Frontal cortex (tissue), 4 donors: ENCODE measurements around the gene RPS19BP1. TPM values are rescaled to one million over a fixed set of nuclear protein-coding genes. Genes with fewer than 3 reads are reported as not detected.
"Not testable (repeated sequence)": the region's sequence is repeated elsewhere in the genome, so short reads cannot be mapped to it uniquely, and the experiment has no call there.

Source experiments
- DNase-seq, 2 donors: peaks; one replicate each; pipeline ENCODE4 v3.0.0; 2012; ENCODE audit warnings: low spot score in 2 of 2
- FAIRE-seq: peaks from 2 replicates; lab custom pipeline; 2012; peaks lifted over from hg19 to GRCh38; lab: Jason Lieb, UNC
- total RNA-seq: library from RNA; depleted of rRNA; stranded (reverse); fragments of >200 nt; gene quantifications from one replicate; pipeline ENCODE4 v1.2.3, GENCODE V29; 2014
- donor health status: control.
- donor health status: control.
- donor health status: control.

Gene RPS19BP1
- total RNA-seq, 1 donor from 2014 or later: 19.6 TPM

GRCh38 chr22:39517470-39517869 is 15.1 kb downstream of the RPS19BP1 start:
- FAIRE-seq (no peak), DNase-seq (no peak)

DNA sequence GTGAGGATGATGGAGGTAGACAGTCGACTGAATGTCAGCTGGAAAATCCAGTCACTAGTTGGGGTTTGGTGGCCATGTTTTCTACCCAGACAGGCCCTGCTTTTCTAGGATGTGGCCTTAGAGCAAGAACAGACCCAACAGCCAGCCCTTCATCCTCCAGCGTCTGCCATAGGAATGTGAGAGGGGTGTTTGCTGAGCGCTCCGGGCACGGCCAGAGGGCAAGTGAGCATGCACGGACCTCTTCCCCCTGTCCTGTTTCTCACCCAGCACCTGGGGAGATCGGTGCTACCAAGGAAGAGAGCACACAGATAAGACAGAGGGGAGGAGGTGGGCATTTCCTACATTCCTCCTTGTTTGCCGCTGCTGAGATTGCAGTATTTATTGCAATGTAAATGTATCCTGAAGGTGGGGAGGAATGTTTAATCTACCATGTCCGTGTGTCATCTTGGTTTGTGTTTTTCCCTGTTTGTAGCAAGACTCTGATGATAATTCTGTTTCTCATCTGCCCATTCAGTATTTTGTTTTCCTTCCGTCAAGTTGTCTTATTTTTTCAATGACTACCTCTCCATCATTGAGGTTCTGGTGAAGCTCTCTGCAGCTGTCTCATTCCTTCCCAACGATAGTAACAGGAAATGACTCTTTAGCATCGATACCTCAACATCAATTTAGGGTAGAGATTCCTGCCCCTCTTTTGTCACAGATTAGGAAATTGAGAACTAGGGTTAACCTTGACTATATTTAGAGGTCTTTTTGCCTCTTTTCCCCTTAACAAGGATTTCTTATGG is 17.1 kb downstream of the RPS19BP1 start:
- no peak for DNase-seq
- FAIRE-seq: no peak

DNA sequence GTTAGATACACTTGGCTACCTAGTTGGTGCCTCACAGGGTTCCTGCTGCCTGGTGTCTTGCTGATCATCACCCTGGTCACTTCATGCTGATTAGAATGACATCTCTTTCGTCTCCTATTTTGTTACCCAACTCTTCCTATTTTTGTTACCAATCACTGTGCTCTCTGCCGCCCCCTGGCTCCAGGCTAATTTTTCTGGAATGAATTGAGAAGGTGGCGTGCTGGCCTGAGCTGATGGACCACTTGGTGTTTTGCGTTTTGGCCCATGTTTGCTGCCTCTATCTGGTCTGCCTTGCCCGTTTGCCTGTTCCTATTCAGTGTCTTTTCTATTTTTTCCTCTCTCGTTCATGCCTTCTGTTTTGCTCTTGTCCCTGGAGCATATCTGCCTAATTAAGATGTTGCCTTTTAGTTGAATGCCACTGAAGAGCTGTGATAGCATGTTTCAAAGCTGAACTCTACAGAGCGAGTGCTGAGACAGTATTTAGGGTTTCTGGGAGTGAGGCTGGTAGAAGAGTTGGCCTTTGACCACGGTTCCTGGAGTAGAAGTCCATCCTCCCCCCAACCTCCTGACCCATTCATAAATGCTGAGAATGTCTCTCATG is 18.1 kb downstream of the RPS19BP1 start:
- DNase-seq: no peak
- no peak for FAIRE-seq

- DNase-seq: no peak
- no peak for FAIRE-seq
Measured at GRCh38 chr22:39513791-39514190, 18.8 kb downstream of the RPS19BP1 start.

- DNase-seq (no peak), FAIRE-seq (no peak)
Measured at GRCh38 chr22:39512026-39512425, 20.5 kb downstream of the RPS19BP1 start.

- FAIRE-seq (no peak), DNase-seq (no peak)
Measured at GRCh38 chr22:39511226-39511625, 21.3 kb downstream of the RPS19BP1 start.

DNA sequence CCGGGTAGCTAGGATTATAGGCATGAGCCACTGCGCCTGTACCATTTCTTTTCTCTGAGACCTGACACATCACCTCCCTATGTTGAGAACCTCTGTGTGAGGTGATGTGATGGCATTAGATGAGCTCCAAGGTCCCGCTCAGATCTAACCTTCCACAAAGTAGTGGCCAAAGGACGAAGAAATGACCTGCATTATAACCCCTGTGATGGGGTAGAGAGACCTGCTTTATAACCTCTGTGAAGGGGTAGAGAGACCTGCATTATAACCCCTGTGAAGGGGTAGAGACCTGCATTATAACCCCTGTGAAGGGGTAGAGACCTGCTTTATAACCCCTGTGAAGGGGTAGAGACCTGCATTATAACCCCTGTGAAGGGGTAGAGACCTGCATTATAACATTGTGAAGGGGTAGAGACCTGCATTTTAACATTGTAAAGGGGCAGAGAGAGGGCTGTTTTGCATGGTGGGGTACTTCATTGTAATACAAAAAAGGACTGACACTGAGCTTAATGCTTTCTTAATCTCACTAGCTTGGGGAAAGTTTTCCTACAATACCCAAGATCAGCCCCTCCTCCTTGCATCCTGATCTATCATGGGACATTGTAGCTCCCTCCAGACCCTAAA is 21.9 kb downstream of the RPS19BP1 start:
- FAIRE-seq (no peak), DNase-seq (no peak)

GRCh38 chr22:39508393-39508792 is 24.2 kb downstream of the RPS19BP1 start:
- FAIRE-seq (no peak), DNase-seq (no peak)

DNA sequence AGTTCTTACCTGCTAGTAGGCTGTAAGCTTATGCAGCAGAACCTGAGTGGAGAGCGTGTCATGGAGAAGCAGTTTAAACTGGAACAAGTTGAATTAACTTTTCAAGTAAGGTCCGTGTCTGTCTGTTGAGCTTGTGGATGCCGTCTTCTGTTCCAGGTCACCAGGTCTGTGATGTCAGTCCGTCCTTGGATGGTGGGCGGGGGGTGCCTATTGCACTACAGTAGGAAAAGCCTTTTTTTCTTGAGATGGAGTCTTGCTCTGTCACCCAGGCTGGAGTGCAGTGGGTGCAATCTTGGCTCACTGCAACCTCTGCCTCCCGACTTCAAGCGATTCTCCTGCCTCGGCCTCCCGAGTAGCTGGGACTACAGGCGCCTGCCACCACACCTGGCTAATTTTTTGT is 25.5 kb downstream of the RPS19BP1 start:
- not testable (repeated sequence) for FAIRE-seq, DNase-seq

DNA sequence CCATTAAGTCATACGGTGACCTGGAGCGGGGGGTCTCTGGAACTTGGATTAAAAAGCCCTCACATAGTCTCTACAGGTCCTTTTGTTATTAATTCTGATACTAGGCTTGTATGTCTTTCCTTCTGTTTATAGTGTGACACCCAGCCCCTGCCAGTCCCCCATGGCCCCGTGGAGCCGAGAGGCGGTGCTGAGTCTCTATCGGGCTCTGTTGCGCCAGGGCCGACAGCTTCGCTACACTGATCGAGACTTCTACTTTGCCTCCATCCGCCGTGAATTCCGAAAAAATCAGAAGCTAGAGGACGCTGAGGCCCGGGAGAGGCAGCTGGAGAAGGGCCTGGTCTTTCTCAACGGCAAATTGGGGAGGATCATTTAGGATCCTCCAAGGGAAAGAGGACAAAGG is 28.5 kb downstream of the RPS19BP1 start:
- no peak for FAIRE-seq
- DNase-seq: no peak

DNA sequence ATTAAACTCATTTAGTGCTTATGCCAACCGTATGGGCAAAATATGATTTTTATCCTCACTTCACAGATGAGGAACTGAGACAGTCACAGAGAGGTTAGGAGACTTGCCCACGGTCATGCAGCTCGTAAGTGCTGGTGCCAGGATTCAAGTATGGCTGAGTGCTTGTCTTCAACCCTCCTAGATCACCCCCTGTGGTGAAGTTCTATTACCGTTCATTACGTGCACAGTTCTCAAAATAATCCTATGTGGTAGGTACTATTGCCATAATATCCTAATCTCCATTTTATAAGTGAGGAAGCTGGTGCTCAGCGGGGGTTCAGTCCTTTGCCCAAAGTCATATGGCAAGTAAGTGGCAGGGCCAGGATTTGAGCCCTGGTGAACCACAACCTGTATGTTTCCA is 28.9 kb downstream of the RPS19BP1 start:
- FAIRE-seq: no peak
- no peak for DNase-seq

- FAIRE-seq: no peak
- DNase-seq: no peak
Measured at GRCh38 chr22:39502789-39503409, 29.6 kb downstream of the RPS19BP1 start.

DNA sequence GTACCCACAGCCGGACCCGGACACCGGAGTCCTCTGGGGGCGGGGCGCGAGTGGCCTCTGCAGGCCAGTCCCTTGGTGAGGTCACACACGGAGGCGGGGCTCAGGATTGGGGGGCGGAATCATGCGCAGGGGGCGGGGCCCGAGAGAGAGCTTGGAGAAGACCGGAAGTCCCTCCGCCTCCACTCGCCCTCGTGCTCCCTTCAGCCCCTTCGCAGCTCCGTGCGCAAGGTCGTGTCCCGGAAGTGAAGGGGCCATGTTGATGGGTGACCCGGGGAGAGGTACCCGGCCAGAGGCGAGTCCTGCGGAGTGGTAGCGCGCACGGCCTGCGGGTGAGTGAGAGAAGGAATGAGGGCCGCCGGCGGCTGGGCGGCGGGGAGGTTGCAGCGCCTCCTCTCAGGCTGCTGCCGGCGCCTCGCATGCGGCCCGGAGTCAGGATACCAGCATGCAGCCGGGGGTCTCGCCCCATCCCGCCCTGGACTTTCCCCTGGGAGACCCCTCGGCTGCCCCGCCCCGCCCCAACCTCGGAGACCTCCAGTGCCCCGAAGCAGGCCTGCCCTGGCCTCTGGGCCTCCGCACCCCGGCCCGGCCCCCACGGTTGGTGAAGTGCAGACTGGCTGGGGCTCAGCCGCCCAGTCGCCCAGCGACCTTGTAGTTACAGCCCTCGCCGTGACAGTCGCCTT is 30.3 kb downstream of the RPS19BP1 start, which contains the start of gene MIEF1:
Gene MIEF1 (plus strand): TSS at position 182 of the 680 bp plus-strand sequence. CDS start 9,005 bp downstream, outside the sequence.
- DNase-seq: peak; percentile 90 to 96
- no peak for FAIRE-seq

DNA sequence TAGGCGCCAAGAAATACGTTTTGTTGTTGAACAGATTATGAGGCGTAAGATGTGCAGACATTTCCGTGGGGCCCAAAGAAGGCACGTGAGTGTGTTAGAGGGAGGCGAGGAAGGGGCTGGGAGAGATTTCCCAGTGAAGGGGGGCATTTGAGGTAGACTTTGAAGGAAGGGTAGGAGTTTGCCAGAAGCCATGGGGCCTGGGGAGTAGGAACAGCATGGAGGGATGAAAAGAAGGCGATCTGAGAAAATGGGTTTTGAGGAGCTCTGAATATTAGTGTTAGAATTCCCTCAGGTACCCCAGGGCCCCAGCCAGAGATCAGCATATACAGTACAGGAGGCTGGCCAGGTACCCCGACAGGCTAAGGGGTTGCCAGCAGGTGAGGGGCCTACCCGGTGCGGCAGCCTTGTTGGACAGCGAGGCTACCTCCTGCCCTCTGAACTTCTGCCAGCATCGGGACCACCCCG is 30.9 kb downstream of the RPS19BP1 start:
- DNase-seq: no peak
- no peak for FAIRE-seq

DNA sequence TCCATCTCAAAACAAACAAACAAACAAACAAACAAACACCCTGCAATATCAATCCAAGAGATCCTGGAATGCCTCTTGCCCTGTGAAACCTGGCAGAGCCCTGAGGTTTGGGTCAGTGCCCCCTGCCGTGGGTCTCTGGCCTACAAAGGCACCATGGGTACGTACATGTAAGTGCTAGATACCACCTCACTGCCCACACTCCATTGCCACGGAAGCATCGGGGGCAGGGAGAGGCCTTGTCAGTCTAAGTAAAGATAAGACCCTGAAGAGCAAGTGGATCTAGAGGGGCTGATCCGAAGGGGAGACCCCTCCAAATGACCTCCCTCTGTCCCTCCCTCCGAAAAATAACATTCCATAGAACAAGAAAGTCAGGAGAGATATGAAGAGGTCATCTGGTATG is 32.4 kb downstream of the RPS19BP1 start:
- no peak for DNase-seq

GRCh38 chr22:39498802-39499201 is 33.7 kb downstream of the RPS19BP1 start:
- no peak for DNase-seq
- FAIRE-seq: no peak

More for the DNA sequence above, 32.4 kb downstream of the RPS19BP1 start:
- FAIRE-seq: no peak

DNA sequence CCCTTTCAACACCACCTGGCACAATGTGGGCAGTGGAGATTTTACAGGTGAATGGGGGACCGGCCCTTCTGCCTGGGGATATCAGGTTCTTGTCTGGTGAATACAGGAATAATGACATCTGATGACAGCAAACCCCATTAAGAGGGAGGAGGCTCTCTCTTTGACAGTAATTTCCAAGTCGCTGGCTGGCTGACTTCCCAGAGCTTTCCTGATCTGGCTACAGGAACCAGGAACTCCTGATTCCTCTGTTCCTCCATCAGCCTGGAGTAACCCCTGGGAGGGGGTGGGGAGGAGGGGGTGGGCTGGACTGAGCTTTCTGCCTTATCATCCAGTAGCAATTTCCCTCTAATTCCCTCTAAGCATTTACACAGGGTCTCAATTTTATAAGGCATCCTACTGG is 34.2 kb downstream of the RPS19BP1 start:
- FAIRE-seq (no peak), DNase-seq (no peak)

- FAIRE-seq (no peak), DNase-seq (no peak)
Measured at GRCh38 chr22:39497429-39497828, 35.1 kb downstream of the RPS19BP1 start.

- FAIRE-seq (no peak), DNase-seq (peak; percentile 62 to 67)
Measured at GRCh38 chr22:39496131-39496838, 36.3 kb downstream of the RPS19BP1 start.
